LNCAP (cell line): ENCODE results near the gene CLCN1.

Experiments
- CTCF ChIP-seq: fragments of 450-650 bp; IDR thresholded peaks from 2 replicates; pipeline ENCODE4 v1.5.1; 2017; ENCODE audit warnings: mild to moderate bottlenecking

CLCN1 gene

GRCh38 chr7:143315776-143316175, at the start of gene CLCN1:
CLCN1 (plus strand) TSS chr7:143316111; CDS start chr7:143316213, 102 bp downstream.
- TF ChIP-seq CTCF = no peak

GRCh38 chr7:143269251-143269650, 46.7 kb upstream of the CLCN1 start:
- TF ChIP-seq CTCF = no peak

- no peak for TF ChIP-seq CTCF
Measured at GRCh38 chr7:143271240-143271639, 44.7 kb upstream of the CLCN1 start.

- no peak for TF ChIP-seq CTCF
Measured at GRCh38 chr7:143272871-143273270, 43.0 kb upstream of the CLCN1 start.

- no peak for TF ChIP-seq CTCF
Measured at GRCh38 chr7:143279186-143280098, 36.5 kb upstream of the CLCN1 start.

GRCh38 chr7:143280160-143280559, 35.8 kb upstream of the CLCN1 start:
- no peak for TF ChIP-seq CTCF

- TF ChIP-seq CTCF = no peak
Measured at GRCh38 chr7:143280566-143280965, 35.3 kb upstream of the CLCN1 start.
